Common myeloid progenitor, CD34-positive (primary cell): ENCODE measurements around the gene TMEM254. TPM values are rescaled to one million over a fixed set of nuclear protein-coding genes. Genes with fewer than 3 reads are reported as not detected.
"Not testable (repeated sequence)": the region's sequence is repeated elsewhere in the genome, so short reads cannot be mapped to it uniquely, and the experiment has no call there.

ENCODE experiments used
- CTCF ChIA-PET: fragments of 350-600 bp; sonication (Branson Sonifier 250); formaldehyde crosslinking; loops from one replicate; lab custom pipeline; 2021; ENCODE audit warnings: antibody characterized with exemption; lab: Charles Lee
- POLR2A ChIA-PET: fragments of 350-600 bp; sonication (Branson Sonifier 250); formaldehyde crosslinking; loops from one replicate; lab custom pipeline; 2021; ENCODE audit warnings: antibody characterized with exemption; lab: Charles Lee
- DNase-seq, 3 donors: peaks; one replicate each; pipeline versions ENCODE4 v3.0.0 to v3.0.0-alpha.2; 2013
- H3K27ac ChIP-seq, 2 experiments: 1 replicate in 1 of 2; 2 replicates in 1 of 2; pipeline ENCODE4 v1.7.0; 2013; ENCODE audit warnings: inconsistent platforms in 2 of 2, low read length in 2 of 2, mild to moderate bottlenecking in 2 of 2, low read depth in 1 of 2, moderate library complexity in 1 of 2; ENCODE audit not compliant: severe bottlenecking in 2 of 2, insufficient read depth in 1 of 2, poor library complexity in 1 of 2
- H3K27me3 ChIP-seq, 5 experiments: replicated peaks in 2 of 5; 1 replicate in 3 of 5; 2 replicates in 2 of 5; pipeline versions ENCODE4 v1.6.1 to v1.7.0; 2013; ENCODE audit warnings: low read length in 4 of 5, mild to moderate bottlenecking in 2 of 5, moderate library complexity in 2 of 5, inconsistent platforms in 1 of 5; ENCODE audit not compliant: insufficient read depth in 5 of 5, control insufficient read depth in 4 of 5
- H3K36me3 ChIP-seq, 4 experiments: 1 replicate in 2 of 4; 2 replicates in 2 of 4; pipeline versions ENCODE4 v1.6.1 to v1.7.0; 2013; ENCODE audit warnings: low read length in 3 of 4, control low read depth in 1 of 4, mild to moderate bottlenecking in 1 of 4; ENCODE audit not compliant: control insufficient read depth in 4 of 4, insufficient read depth in 4 of 4
- H3K4me1 ChIP-seq, 4 experiments: 1 replicate in 3 of 4; 2 replicates in 1 of 4; pipeline versions ENCODE4 v1.6.1 to v1.7.1; 2013; ENCODE audit warnings: low read length in 3 of 4, mild to moderate bottlenecking in 3 of 4, control low read depth in 1 of 4, inconsistent platforms in 1 of 4, moderate library complexity in 1 of 4; ENCODE audit not compliant: control insufficient read depth in 4 of 4, insufficient read depth in 4 of 4; ENCODE audit errors: control extremely low read depth in 1 of 4
- H3K4me3 ChIP-seq, 7 experiments: 1 replicate in 4 of 7; 2 replicates in 3 of 7; pipeline versions ENCODE4 v1.5.1 to v1.7.0; 2013; ENCODE audit warnings: mild to moderate bottlenecking in 7 of 7, low read length in 6 of 7, moderate library complexity in 6 of 7, inconsistent platforms in 2 of 7, low read depth in 2 of 7, control low read depth in 1 of 7; ENCODE audit not compliant: insufficient read depth in 4 of 7, control insufficient read depth in 1 of 7; ENCODE audit errors: extremely low read depth in 1 of 7
- H3K9me3 ChIP-seq, 5 experiments: 1 replicate in 4 of 5; 2 replicates in 1 of 5; pipeline versions ENCODE4 v1.6.1 to v1.7.1; 2013; ENCODE audit warnings: low read length in 4 of 5, mild to moderate bottlenecking in 2 of 5, inconsistent platforms in 1 of 5, low read depth in 1 of 5, moderate library complexity in 1 of 5; ENCODE audit not compliant: control insufficient read depth in 4 of 5, insufficient read depth in 2 of 5; ENCODE audit errors: control extremely low read depth in 1 of 5
- WGBS: methylation state at CpG from one replicate; pipeline ENCODE4 v1.1.5; 2013; ENCODE audit not compliant: insufficient coverage; 5-methylcytosine and 5-hydroxymethylcytosine counted together
- polyA plus RNA-seq: library from polyadenylated mRNA; unstranded; fragments of 120-200 nt; gene quantifications from one replicate; pipeline ENCODE4 v1.2.1, GENCODE V29; 2013

TMEM254 gene, protein sequence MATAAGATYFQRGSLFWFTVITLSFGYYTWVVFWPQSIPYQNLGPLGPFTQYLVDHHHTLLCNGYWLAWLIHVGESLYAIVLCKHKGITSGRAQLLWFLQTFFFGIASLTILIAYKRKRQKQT
- 31.8 TPM for polyA plus RNA-seq

DNA sequence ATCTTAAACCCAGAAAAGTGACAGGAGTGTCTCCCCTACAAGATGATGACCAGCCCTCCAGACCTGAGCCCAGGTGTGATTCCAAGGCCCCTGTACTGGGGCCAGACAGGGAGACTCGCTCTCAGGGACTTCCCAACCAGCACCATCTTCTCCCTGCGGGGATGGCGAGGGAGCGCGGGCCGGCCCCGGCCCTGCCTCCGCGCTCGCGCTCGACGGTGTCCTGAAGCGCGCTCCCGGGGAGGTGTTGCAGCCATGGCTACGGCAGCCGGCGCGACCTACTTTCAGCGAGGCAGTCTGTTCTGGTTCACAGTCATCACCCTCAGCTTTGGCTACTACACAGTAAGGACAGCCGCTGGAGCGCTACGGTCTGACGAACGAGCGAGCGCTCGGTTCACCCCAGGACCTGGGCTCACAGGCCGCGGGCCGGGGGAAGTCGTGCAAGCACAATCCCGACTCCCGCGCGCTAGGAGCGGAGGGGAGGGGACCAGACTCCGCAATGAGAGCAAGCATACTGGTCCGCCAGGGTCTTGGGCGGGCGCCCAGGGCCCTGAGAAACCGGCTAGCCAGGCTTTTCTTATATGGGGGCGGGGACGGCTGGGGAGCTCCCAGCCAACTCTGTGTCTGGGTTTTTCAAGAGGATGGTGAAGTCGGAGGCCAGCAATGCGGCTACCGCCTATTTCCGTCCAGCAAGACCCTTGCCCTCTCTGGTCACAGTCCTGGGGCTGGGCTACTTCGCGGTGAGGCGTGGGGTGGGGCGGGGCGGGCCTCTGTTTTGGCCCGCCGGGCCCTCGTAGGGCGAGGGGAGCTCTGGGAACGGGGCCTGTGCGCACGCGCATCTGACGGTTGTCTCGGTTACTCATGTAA lies at the start of gene TMEM254:
Gene TMEM254 (plus strand): TSS at position 218 of the 864 bp plus-strand sequence. CDS start 35 bp downstream, at position 253.
- H3K4me1 ChIP-seq: peaks cover 0 to 17% (median 11%) of the 10 kb centered on the region in 4 experiments
- peaks cover 0 to 7% (median 1%) of the 10 kb centered on the region in 4 experiments for H3K36me3 ChIP-seq
- H3K27ac ChIP-seq: peak within 1 kb of the TSS; percentile 90 to 95
- CTCF ChIA-PET: interaction anchor here (1.2 to 2.1 kb wide), 5 partner anchors 9 to 83 kb away, joined by 3 to 13 read pairs (median 6); no protein-coding TSS in a partner anchor
- peak within 1 kb of the TSS; percentile 74 to 93 (median 87) for H3K4me3 ChIP-seq
- under 1% methylated on average over 49 of the region's 64 CpGs for WGBS
- DNase-seq: peak; percentile 91 to 96 (median 95)
- no peaks in the 10 kb centered on the region for H3K9me3 ChIP-seq
- H3K27me3 ChIP-seq: no peaks in the 10 kb centered on the region
- POLR2A ChIA-PET: interaction anchor here (1.0 kb wide), 1 partner anchor 20 kb away, joined by 3 read pairs; no protein-coding TSS in a partner anchor

DNA sequence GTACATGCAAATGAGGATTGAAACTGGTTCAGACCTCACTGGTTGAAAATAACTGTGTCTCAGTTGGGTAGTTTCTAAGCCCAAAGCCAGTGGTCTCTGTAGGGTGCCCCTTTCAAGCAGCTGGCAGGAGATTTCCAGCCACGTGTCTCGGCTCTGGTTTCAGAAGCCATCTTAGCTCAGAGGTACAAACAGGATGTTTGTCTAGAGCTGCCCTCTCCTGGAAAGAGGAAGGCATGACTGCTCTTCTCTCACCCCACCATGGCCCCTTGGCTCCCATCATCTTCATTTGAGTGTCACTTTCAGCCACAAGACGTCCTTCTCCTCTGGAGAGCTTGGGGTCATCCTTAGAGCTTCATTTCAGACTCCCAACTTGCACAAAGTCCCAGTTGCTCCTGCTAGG lies 49.3 kb upstream of the TMEM254 start:
- 100% methylated on average over 1 of the region's 3 CpGs for WGBS
- H3K27me3 ChIP-seq, H3K4me1 ChIP-seq, H3K27ac ChIP-seq, H3K4me3 ChIP-seq, CTCF ChIA-PET, H3K36me3 ChIP-seq, H3K9me3 ChIP-seq: not testable (repeated sequence)
- peak in 1 of 3 donors; percentile 8 for DNase-seq
- POLR2A ChIA-PET: interaction anchor here (0.6 to 1.0 kb wide), 2 partner anchors 11 to 15 kb away, joined by 3 to 4 read pairs; no protein-coding TSS in a partner anchor

DNA sequence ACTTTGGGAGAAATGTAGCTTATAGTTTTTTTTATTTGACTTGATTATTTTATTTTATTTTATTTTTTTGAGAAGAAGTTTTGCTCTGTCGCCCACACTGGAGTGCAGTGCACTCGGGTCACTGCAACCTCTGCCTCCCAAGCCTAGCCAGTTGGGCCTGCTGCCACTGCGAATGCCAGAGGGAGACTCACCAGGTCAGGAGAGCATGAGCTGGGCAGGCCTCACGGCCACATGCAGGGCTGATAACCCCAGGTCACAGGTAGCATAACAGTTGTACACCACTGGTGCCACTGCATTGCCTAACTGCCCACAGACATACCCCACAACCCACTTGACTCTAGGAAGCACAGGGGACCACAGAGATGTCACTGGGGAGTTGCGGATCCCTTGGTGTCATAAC lies 48.6 kb upstream of the TMEM254 start:
- H3K27me3 ChIP-seq, H3K4me1 ChIP-seq, H3K4me3 ChIP-seq, DNase-seq, H3K27ac ChIP-seq, H3K9me3 ChIP-seq, H3K36me3 ChIP-seq: not testable (repeated sequence)
- WGBS: 84% methylated on average over 5 of the region's 5 CpGs
- ChIA-PET CTCF (interaction anchor here (1.0 kb wide), 1 partner anchor 31 kb away, joined by 3 read pairs; no protein-coding TSS in a partner anchor), POLR2A (interaction anchor here (0.6 to 1.0 kb wide), 2 partner anchors 12 to 14 kb away, joined by 3 to 4 read pairs; no protein-coding TSS in a partner anchor)

DNA sequence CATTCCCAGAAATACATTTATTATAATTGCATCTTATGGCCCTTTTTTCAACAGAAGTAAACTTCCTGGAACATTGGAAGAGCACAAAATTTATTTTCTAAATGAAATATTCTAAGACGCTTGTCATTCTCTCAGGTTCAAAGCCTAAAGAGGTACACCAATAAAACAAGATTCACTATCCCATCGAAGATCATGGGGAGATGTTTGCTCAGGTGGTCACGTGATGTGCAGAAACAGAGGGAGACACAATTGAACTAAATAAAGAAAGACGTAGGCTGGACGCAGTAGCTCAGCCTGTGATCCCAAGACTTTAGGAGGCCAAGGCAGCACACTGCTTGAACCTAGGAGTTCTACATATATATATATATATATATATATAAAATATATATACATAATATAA lies 46.0 kb upstream of the TMEM254 start:
- Histone ChIP-seq H3K27me3 (no peaks in the 10 kb centered on the region), H3K9me3 (no peaks in the 10 kb centered on the region), H3K36me3 (no peaks in the 10 kb centered on the region), H3K4me1 (no peaks in the 10 kb centered on the region), H3K4me3 (no peak overlapping the region), H3K27ac (no peak overlapping the region)
- DNase-seq: no peak
- ChIA-PET CTCF (no interaction called here), POLR2A (no interaction called here)
- 100% methylated on average over 1 of the region's 5 CpGs for WGBS

DNA sequence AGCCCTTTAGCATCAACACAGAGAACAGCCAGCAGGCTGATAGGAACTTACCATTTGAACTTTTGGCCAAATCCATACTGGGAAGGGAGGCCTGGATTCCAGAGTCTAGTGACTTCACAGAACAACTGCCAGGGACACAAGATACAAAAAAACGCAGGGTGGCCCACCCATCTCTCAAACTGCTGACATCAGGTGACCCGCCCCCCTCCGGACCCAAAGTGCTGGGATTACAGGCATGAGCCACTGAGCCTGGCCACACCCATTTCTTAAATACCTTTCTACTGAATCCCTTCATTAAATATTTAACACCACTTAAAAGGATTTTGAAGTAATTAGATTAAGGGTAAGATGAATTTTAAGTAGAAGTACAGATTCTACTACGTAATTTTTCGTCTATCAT lies 43.7 kb upstream of the TMEM254 start:
- H3K27me3 ChIP-seq, H3K4me1 ChIP-seq, H3K4me3 ChIP-seq, POLR2A ChIA-PET, H3K27ac ChIP-seq, DNase-seq, H3K36me3 ChIP-seq, H3K9me3 ChIP-seq: not testable (repeated sequence)
- CTCF ChIA-PET: interaction anchor here (1.2 kb wide), 1 partner anchor 14 kb away, joined by 3 read pairs; no protein-coding TSS in a partner anchor
- WGBS: 100% methylated on average over 1 of the region's 5 CpGs

DNA sequence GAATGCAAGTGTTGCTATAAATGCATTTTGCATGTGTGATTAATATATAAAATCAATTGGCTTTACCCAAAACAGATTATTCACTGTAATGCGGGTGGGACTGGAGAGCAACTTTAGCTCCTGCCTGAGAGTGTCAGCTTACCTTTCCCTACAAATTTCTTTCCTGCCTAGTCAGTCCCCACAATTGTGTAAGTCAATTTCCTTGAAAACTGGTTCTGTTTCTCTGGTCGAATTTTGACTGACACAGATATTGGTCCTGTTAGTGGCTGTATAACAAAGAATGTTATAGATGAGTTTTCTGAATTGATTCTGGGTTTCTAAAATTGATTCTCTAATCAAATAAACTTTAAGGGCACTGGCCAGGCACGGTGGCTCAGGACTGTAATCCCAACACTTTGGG lies 43.0 kb upstream of the TMEM254 start:
- DNase-seq, H3K4me3 ChIP-seq, H3K9me3 ChIP-seq, POLR2A ChIA-PET, H3K4me1 ChIP-seq, H3K27me3 ChIP-seq, H3K27ac ChIP-seq, H3K36me3 ChIP-seq: not testable (repeated sequence)
- 86% methylated on average over 2 of the region's 3 CpGs for WGBS
- CTCF ChIA-PET: interaction anchor here (1.1 to 1.2 kb wide), 2 partner anchors 11 to 13 kb away, joined by 3 read pairs; no protein-coding TSS in a partner anchor
